OCI-LY7 (cell line): ENCODE results near the gene SMC6. TPM values are rescaled to one million over a fixed set of nuclear protein-coding genes. Genes with fewer than 3 reads are reported as not detected.

Experiments
- BruUV-seq: library from RNA; stranded (reverse); fragments of 400-500 nt; replicated peaks from 2 replicates; lab custom pipeline; 2021; lab: Mats Ljungman, UMichigan
- CTCF ChIA-PET: fragments of 300-600 bp; sonication (Branson Sonifier 250); formaldehyde crosslinking; loops from one replicate; lab custom pipeline; 2022; ENCODE audit warnings: antibody characterized with exemption; ENCODE audit not compliant: unreplicated experiment; lab: Charles Lee
- POLR2A ChIA-PET: fragments of 300-600 bp; sonication (Branson Sonifier 250); formaldehyde crosslinking; loops from one replicate; lab custom pipeline; 2022; ENCODE audit warnings: antibody characterized with exemption; lab: Charles Lee
- DNase-seq: peaks from one replicate; pipeline ENCODE4 v3.0.0-alpha.2; 2015; ENCODE audit warnings: low spot score
- H2AFZ ChIP-seq: fragments of 200-600 bp; sonication (generic), shearing (Covaris generic); 2 replicates; pipeline ENCODE4 v1.6.1; 2014; ENCODE audit warnings: mild to moderate bottlenecking, antibody characterized with exemption, low read length, moderate library complexity
- H3K27ac ChIP-seq: fragments of 200-600 bp; sonication (generic); 2 replicates; pipeline ENCODE4 v1.5.1; 2014; ENCODE audit warnings: mixed run types, low read depth, mild to moderate bottlenecking, moderate library complexity, low read length, inconsistent platforms; ENCODE audit not compliant: poor library complexity, severe bottlenecking
- H3K36me3 ChIP-seq: fragments of 200-600 bp; sonication (generic); 2 replicates; pipeline ENCODE4 v1.6.1; 2014; ENCODE audit warnings: mild to moderate bottlenecking, antibody characterized with exemption, low read length, moderate library complexity, mixed read lengths; ENCODE audit not compliant: insufficient read depth
- H3K4me1 ChIP-seq: fragments of 200-600 bp; sonication (generic); 2 replicates; pipeline ENCODE4 v1.5.1; 2014; ENCODE audit warnings: mild to moderate bottlenecking, low read length; ENCODE audit not compliant: insufficient read depth, poor library complexity, severe bottlenecking
- H3K4me2 ChIP-seq: fragments of 200-600 bp; sonication (generic); 2 replicates; pipeline ENCODE4 v1.6.1; 2014; ENCODE audit warnings: mild to moderate bottlenecking, low read length
- H3K4me3 ChIP-seq: fragments of 200-600 bp; sonication (generic); 2 replicates; pipeline ENCODE4 v1.5.1; 2014; ENCODE audit warnings: mild to moderate bottlenecking, low read depth, low read length; ENCODE audit not compliant: poor library complexity, severe bottlenecking
- H3K79me2 ChIP-seq: fragments of 200-600 bp; sonication (generic); 2 replicates; pipeline ENCODE4 v1.6.1; 2016; ENCODE audit warnings: low read depth, mild to moderate bottlenecking, low read length, moderate library complexity, mixed read lengths; ENCODE audit not compliant: insufficient read depth
- H3K9me2 ChIP-seq: fragments of 200-600 bp; sonication (generic); 2 replicates; pipeline ENCODE4 v1.6.1; 2016; ENCODE audit warnings: mild to moderate bottlenecking, low read length, mixed read lengths; ENCODE audit not compliant: insufficient read depth
- H3K9me3 ChIP-seq: fragments of 200-600 bp; sonication (generic); 2 replicates; pipeline ENCODE4 v1.6.1; 2014; ENCODE audit warnings: mild to moderate bottlenecking, mixed run types, low read length, mixed read lengths
- H4K20me1 ChIP-seq: fragments of 200-600 bp; sonication (generic); 2 replicates; pipeline ENCODE4 v1.6.1; 2014; ENCODE audit warnings: mild to moderate bottlenecking, antibody characterized with exemption, low read length, moderate library complexity, mixed read lengths; ENCODE audit not compliant: insufficient read depth
- CTCF ChIP-seq: fragments of 200-600 bp; sonication (generic); conservative IDR thresholded peaks from 2 replicates; pipeline ENCODE4 v1.5.1; 2014; ENCODE audit warnings: mild to moderate bottlenecking, antibody characterized with exemption, low read length, moderate library complexity, mixed read lengths
- EZH2phosphoT487 ChIP-seq: fragments of 200-600 bp; sonication (generic); IDR thresholded peaks from 2 replicates; pipeline ENCODE4 v1.6.1; 2018; ENCODE audit warnings: low read depth, borderline replicate concordance, mild to moderate bottlenecking, mixed run types, antibody characterized with exemption, low read length, moderate library complexity, mixed read lengths
- intact Hi-C: fragments of 100-400 bp; cut with micrococcal nuclease; formaldehyde crosslinking; loops from one replicate; pipeline ENCODE4 v1.10.0; 2022; ENCODE audit not compliant: unreplicated experiment
- total RNA-seq, 2 experiments: library from RNA; depleted of rRNA in 1 of 2; stranded (reverse); fragments of >200 nt in 1 of 2; shearing (Covaris generic) in 1 of 2; gene quantifications; 2 replicates each; pipeline ENCODE4 v1.2.3, GENCODE V29; 2014 to 2022

The SMC6 gene
- total RNA-seq, 2 experiments from 2014 or later: 37.0 to 62.4 TPM

DNA sequence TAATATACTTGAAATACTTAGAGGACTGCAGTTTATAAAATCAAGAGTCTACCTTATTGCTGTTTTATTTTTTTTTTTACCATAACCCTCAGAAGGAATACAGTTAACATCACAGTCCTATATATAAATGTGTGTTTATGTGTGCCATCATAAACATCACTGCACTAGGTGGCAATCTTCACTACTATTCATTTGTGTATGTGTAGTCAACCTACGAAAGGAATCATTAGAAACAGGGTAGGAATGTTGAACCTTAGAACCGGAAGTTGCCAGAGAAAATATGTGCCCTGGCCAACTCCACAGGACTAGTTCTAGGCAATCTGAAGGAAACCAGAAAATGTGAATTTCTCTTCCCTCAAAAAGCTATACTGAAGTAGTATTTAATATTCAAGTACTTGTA lies 3.7 kb upstream of the SMC6 start:
- ChIA-PET POLR2A (interaction anchor here (0.7 to 2.4 kb wide), 2 partner anchors 10 to 111 kb away, joined by 8 to 10 read pairs; no protein-coding TSS in a partner anchor), CTCF (no interaction called here)
- TF ChIP-seq EZH2phosphoT487 (no peak), CTCF (peak; percentile 38; the same call in 1 of the 2 replicates)
- Histone ChIP-seq H3K4me3 (peak overlapping the region; percentile 33), H3K4me1 (peaks cover 24% of the 10 kb centered on the region), H3K27ac (no peak overlapping the region), H2AFZ (no peak overlapping the region), H3K9me3 (no peaks in the 10 kb centered on the region), H3K79me2 (peaks cover 85% of the 10 kb centered on the region), H3K36me3 (peaks cover 60% of the 10 kb centered on the region), H3K9me2 (no peaks in the 10 kb centered on the region), H3K4me2 (peak overlapping the region; percentile 88), H4K20me1 (peaks cover 40% of the 10 kb centered on the region)
- no peak for DNase-seq
- no TSS peak for BruUV-seq
- intact Hi-C loops: loop anchor here (10.0 kb wide), 1 partner anchor 1103 kb away; no protein-coding TSS in a partner anchor

DNA sequence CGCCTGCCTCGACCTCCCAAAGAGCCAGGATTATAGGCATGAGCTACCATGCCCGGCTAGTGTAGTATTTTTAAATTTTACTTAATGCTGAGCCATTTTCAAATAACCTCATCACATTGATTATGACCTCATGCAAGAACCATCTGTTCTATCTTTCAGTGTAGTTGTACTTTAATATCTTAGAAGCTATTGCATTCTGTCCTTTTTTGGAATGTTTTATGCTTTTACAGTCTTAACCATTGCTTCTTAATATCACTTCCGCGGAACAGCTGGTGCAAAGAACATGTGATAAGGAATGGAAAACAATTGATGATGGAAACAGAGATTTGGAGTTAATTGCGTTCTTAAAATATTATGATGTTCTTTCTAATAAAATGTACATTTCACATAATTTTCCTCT lies 3.1 kb upstream of the SMC6 start:
- Histone ChIP-seq H3K9me3 (no peaks in the 10 kb centered on the region), H4K20me1 (peaks cover 40% of the 10 kb centered on the region), H3K4me3 (peak overlapping the region; percentile 33), H3K9me2 (no peaks in the 10 kb centered on the region), H3K4me1 (peaks cover 27% of the 10 kb centered on the region), H3K79me2 (peaks cover 87% of the 10 kb centered on the region), H3K27ac (no peak overlapping the region), H3K4me2 (peak overlapping the region; percentile 88), H3K36me3 (peaks cover 54% of the 10 kb centered on the region), H2AFZ (no peak overlapping the region)
- DNase-seq: no peak
- POLR2A ChIA-PET: interaction anchor here (0.6 to 2.4 kb wide), 3 partner anchors 11 to 48 kb away, joined by 3 to 10 read pairs (median 6); no protein-coding TSS in a partner anchor
- intact Hi-C loops: loop anchor here (10.0 kb wide), 1 partner anchor 1102 kb away; no protein-coding TSS in a partner anchor
- no TSS peak for BruUV-seq
- TF ChIP-seq EZH2phosphoT487: no peak
- TF ChIP-seq CTCF: no peak
- CTCF ChIA-PET: no interaction called here

- ChIA-PET POLR2A (interaction anchor here (0.8 to 2.4 kb wide), 6 partner anchors 12 to 65 kb away, joined by 3 to 10 read pairs (median 5); no protein-coding TSS in a partner anchor), CTCF (no interaction called here)
- peak overlapping the region; percentile 89 for H3K27ac ChIP-seq
- H4K20me1 ChIP-seq: peaks cover 40% of the 10 kb centered on the region
- TF ChIP-seq CTCF: no peak
- no peak for TF ChIP-seq EZH2phosphoT487
- peak overlapping the region; percentile 98 for H3K4me3 ChIP-seq
- H3K79me2 ChIP-seq: peaks cover 90% of the 10 kb centered on the region
- intact Hi-C loops: loop anchor here (5.0 to 10.0 kb wide), 3 partner anchors 238 to 1128 kb away; partner anchors contain the start of gene RAD51AP2
- peaks cover 39% of the 10 kb centered on the region for H3K36me3 ChIP-seq
- peak overlapping the region; percentile 88 for H3K4me2 ChIP-seq
- peaks cover 44% of the 10 kb centered on the region for H3K4me1 ChIP-seq
- TSS peak; percentile 55 for BruUV-seq
- H3K9me2 ChIP-seq: no peaks in the 10 kb centered on the region
- no peaks in the 10 kb centered on the region for H3K9me3 ChIP-seq
- H2AFZ ChIP-seq: no peak overlapping the region
- DNase-seq: no peak
These were observed 1.3 kb upstream of the SMC6 start for GRCh38 chr2:17754773-17755425.
